ENCODE measurements around the gene IL5. TPM values are rescaled to one million over a fixed set of nuclear protein-coding genes. Genes with fewer than 3 reads are reported as not detected.
"Not testable (repeated sequence)": the region's sequence is repeated elsewhere in the genome, so short reads cannot be mapped to it uniquely, and the experiment has no call there.

IL5 gene
- total and polyA plus RNA-seq, 2 of the 4 experiments (the other 2 are of a cell fraction), result not detected

DNA sequence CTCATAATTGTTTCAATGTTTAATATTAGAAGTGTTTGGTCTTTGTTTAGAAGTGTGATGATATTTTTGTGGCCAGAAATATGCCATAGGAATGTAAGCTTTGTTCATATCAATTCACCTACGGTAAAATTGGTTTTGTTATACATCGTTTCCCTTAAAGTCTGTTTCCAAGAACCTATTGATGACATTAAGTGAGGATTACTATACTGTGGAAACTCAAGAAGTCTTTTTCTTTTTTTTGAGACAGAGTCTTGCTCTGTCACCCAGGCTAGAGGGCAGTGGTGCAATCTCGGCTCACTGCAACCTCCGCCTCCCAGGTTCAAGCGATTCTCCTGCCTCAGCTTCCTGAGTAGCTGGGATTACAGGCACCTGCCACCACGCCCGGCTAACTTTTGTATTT lies 5.5 kb upstream of the IL5 start:
- H3K18ac ChIP-seq (ENCODE audit: low read depth, low read length); H3K36me3 ChIP-seq (ENCODE audit: control insufficient read depth, insufficient read depth, low read length); H4K20me1 ChIP-seq (ENCODE audit: insufficient read depth, low read length); intact Hi-C loops (cut with micrococcal nuclease); BruUV-seq (replicated peaks); H2AFZ ChIP-seq (replicated peaks; ENCODE audit: low read length, poor library complexity); H2BK15ac ChIP-seq (ENCODE audit: low read depth, low read length); H3K14ac ChIP-seq (replicated peaks; ENCODE audit: low read depth, low read length); H3K56ac ChIP-seq (ENCODE audit: extremely low read depth, insufficient read depth, low read length); H3K27ac ChIP-seq (ENCODE audit: insufficient read depth, low read length); H4K8ac ChIP-seq (ENCODE audit: low read depth in 2 of 2, low read length in 2 of 2); H2BK120ac ChIP-seq (ENCODE audit: low read depth, low read length); H3K79me1 ChIP-seq (ENCODE audit: low read depth in 1 of 2, low read length in 2 of 2); dilution Hi-C loops (cut with HindIII; ENCODE audit: low sequenced_read_pairs, unreplicated experiment); H2BK20ac ChIP-seq (ENCODE audit: low read depth, low read length); H3K9ac ChIP-seq (ENCODE audit: low read depth, low read length); ATAC-seq (ENCODE audit: low read depth); H3K4me1 ChIP-seq (ENCODE audit: control insufficient read depth, insufficient read depth, low read length); H4K91ac ChIP-seq (ENCODE audit: insufficient read depth, low read depth, low read length); in situ Hi-C loops (cut with MboI; ENCODE audit: low sequenced_read_pairs); H4K5ac ChIP-seq (ENCODE audit: low read depth, low read length); H2AK9ac ChIP-seq (replicated peaks; ENCODE audit: low read depth, low read length, poor library complexity); H3K9me1 ChIP-seq (ENCODE audit: insufficient read depth, low read length); H2AK5ac ChIP-seq (ENCODE audit: low read depth, low read length); H3K23ac ChIP-seq (ENCODE audit: low read depth, low read length); H3K9me3 ChIP-seq (ENCODE audit: control insufficient read depth, insufficient read depth, low read length); H3K4me2 ChIP-seq (ENCODE audit: low read depth, low read length); H3K4me3 ChIP-seq (ENCODE audit: insufficient read depth, low read depth, low read length); H2BK5ac ChIP-seq (ENCODE audit: low read depth, low read length, poor library complexity, severe bottlenecking); H3K4ac ChIP-seq (ENCODE audit: low read depth, low read length); POLR2A ChIA-PET (ENCODE audit: unreplicated experiment); CTCF ChIA-PET; DNase-seq: not testable (repeated sequence)
- no CpG with 5 or more reads among the region's 7 CpGs for WGBS, 2 experiments (ENCODE audit: extremely low coverage in 2 of 2, insufficient read length in 1 of 2)
- peaks cover 15% of the 10 kb centered on the region for H3K27me3 ChIP-seq (ENCODE audit: control insufficient read depth, insufficient read depth, low read length)

Data from IMR-90 (cell line).